Endometrial microvascular endothelial cells (primary cell): ENCODE data around the gene NUDT1. TPM values are rescaled to one million over a fixed set of nuclear protein-coding genes. Genes with fewer than 3 reads are reported as not detected.

Experiments used
- in situ Hi-C: cut with HindIII; loops from 2 replicates; pipeline ENCODE4 v1.10.0; 2017; ENCODE audit warnings: low sequenced_read_pairs, low pct_unique_long_range_greater_than_20kb; ENCODE audit errors: inconsistent ontology term
- total RNA-seq: library from RNA; depleted of rRNA; stranded (reverse); fragments of >200 nt; gene quantifications from one replicate; pipeline ENCODE4 v1.2.3, GENCODE V29; 2015; ENCODE audit errors: inconsistent ontology term

NUDT1 gene
- total RNA-seq, 1 donor from 2014 or later, result 18.6 TPM

DNA sequence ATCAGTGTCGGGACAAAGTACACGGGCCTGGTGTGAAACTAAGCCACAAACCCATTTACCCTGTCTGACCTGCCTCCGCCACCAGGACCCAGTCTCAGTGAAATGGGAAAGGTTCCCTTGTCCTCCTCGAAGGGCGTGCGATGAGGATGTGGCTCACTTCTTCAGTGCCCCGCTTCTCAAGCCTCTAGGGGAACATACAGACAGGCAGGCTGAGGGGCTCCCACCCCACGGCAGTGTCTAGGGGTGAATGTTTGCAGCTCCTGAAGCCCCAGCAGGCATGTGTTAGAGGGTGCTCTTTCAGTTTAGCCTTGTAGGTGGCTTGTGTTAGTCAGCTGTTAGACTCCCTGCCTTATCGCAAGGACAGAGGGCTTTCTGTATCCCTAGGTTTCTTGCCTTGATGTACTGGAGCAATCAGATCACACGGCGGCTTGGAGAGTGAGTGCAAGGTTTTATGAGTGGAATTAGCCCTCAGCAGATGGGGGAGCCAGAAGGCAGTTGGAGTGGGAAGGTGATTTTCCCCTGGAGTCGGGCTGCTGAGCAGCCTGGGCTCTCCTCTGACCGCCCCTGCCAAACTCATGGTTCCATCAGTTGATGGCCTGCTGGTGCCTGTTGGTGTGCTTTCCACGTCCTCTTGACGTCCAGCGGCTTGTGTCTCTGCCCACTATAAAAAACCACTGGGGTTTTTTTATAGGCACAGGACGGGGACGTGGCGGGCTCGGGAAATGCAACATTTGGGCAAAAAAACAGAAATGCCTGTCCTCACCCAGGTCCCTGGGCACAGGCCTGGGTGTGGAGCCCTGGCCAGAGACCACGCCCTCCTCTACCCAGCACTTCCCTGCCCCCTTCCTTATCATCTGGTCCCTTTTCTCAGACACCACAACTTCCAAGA lies 759 bp downstream of the NUDT1 start:
- in situ Hi-C loops, result no loop called here

- in situ Hi-C loops, result no loop called here
These were observed 1.4 kb downstream of the NUDT1 start for GRCh38 chr7:2243458-2243857.

GRCh38 chr7:2244404-2244995 lies 2.5 kb downstream of the NUDT1 start:
- in situ Hi-C loops, result no loop called here

GRCh38 chr7:2245883-2246675 lies 4.1 kb downstream of the NUDT1 start:
- in situ Hi-C loops, result no loop called here

- in situ Hi-C loops, result no loop called here
These were observed 5.3 kb downstream of the NUDT1 start for GRCh38 chr7:2247141-2247995.

GRCh38 chr7:2248984-2249694 lies 7.1 kb downstream of the NUDT1 start:
- in situ Hi-C loops, result no loop called here

- in situ Hi-C loops, result no loop called here
These were observed 7.8 kb downstream of the NUDT1 start for GRCh38 chr7:2249744-2250323.

DNA sequence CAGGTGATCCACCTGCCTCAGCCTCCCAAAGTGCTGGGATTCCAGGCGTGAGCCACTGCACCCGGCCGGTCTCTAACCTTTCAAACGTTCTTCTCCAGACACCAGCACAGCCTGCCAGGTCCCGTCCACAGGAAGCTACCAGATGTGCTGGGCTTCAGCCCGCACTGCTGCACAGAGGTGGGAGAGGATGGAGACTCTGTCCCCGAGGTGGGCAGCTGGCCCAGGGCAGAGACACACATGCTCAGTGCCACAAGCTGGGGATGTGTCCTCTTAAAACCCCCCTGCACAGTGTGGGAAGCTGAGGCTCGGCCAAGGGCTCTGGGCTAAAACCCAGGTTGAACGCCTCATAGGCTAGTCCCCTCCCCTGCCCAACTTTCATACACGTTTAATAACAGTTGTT lies 9.4 kb downstream of the NUDT1 start:
- in situ Hi-C loops, result no loop called here

- in situ Hi-C loops, result no loop called here
These were observed 10.1 kb downstream of the NUDT1 start for GRCh38 chr7:2251841-2252771.

- in situ Hi-C loops, result no loop called here
These were observed 11.0 kb downstream of the NUDT1 start for GRCh38 chr7:2253021-2253420.

GRCh38 chr7:2253525-2254244 lies 11.7 kb downstream of the NUDT1 start:
- in situ Hi-C loops, result no loop called here

GRCh38 chr7:2254429-2255144 lies 12.6 kb downstream of the NUDT1 start:
- in situ Hi-C loops, result no loop called here

DNA sequence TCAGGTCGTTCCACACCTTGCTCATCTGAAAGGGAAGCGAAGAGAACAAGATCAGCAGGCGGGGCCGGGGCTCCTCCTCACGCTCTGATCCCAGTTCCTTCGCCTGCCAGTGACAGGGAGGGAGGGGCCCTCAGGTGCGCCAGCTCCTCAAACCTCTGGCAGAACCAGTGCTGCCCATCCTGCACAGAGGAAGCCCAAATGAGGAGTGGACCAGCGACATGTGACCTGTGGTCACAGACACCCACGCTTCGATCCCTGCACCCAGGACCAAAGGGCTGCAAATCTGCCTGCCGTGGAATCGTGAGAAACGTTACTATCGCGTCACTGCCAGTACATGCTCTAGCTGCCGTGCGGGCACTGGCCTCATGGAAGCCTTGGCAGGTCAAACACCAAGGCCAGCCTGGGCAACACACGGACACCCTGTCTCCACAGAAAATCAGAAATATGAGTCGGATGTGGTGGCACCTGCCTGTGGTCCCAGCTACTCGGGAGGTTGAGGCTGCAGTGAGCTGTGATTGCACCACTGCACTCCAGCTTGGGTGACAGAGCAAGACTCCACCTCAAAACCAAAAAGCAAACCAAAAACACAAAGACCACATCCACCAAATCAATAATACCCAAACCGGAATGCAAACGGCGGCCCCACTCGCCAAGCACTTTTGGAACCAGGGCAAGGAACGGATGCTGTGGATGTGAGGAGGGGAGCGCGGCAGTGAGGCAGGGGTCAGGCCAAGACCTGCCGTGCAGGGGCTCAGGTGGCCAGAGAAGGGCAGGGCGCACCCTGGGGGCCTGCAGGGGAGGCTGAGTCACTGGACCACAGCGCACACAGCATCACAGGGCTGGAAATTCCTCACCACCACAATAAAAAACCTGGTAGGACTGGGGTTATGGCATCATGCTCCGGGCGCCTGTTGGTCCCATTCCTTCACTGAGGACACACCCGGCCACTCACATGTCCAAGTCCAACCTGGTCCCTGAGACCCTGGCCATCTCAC lies 13.4 kb downstream of the NUDT1 start:
- in situ Hi-C loops, result no loop called here

DNA sequence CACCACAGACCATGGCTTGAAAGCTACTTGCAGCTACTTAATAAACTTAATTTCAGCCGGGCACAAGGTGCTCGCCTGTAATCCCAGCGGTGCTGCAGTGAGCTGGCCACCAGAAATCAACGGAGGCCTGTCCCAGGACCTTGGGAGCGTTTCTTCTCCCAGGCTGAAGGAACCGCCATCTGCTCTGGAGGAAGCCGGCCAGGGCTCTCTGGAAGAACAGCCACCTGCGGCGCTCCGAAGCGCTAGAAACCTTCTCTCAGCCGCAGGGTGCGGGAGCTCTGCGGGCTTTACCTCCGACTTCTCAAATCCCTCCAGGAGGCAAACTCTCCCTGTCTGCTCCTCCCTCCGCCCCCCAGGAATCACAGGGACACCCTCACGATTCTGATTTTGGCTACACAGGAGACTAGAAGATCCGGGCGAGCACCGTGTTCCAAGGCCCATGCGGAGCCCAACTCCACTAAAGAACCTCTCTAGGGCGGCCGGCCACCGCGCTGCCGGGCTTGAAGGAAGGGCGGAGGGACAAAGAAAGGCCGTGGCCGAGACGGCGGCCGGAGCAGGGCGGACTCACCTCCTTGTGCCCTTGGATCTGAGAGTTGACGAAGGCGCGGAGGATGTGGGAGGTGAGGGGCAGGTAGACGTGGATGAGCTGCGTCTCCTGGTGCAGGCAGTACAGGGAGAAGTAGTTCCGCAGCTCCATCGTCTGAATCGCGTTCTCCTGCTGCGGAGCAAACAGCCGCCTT lies 14.4 kb downstream of the NUDT1 start:
- in situ Hi-C loops, result no loop called here
